ENCODE measurements around the gene CSMD2. TPM values are rescaled to one million over a fixed set of nuclear protein-coding genes. Genes with fewer than 3 reads are reported as not detected.

CSMD2 gene
- total RNA-seq, 1 experiment from 2014 or later: 2.8 TPM

DNA sequence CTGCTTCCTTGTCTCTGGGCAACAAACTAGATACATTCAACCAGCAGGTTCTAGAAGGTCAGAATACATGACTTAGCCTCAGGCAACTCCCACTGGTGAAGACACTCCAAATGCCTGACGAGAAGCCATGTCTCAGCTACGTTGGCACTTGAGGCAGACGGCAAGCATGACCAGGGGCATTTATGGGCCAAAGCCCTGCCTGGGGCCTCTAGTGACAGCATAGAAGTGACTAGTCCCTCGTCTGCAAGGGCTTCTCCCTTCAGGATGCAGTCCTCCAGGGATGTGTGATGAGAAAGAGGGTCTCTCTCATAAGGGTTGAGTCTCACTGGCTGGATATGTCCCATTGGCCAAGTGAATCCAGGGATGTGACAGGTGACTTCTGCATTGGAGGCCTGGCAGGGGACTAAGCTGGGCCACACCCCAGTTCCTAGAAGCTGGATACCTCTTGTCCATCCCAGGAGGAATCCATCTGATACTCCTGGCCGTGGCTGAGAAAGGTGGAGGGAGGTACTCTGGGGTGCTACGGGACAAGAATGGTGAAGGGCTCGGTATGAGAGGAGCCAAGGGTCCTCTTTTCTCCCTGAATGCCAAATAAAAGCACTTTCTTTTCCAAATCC is 449.7 kb downstream of the CSMD2 start:
- DNase-seq (ENCODE audit: low spot score): no peak
- POLR2A ChIA-PET (ENCODE audit: low non-redundant PET): no interaction called here

DNA sequence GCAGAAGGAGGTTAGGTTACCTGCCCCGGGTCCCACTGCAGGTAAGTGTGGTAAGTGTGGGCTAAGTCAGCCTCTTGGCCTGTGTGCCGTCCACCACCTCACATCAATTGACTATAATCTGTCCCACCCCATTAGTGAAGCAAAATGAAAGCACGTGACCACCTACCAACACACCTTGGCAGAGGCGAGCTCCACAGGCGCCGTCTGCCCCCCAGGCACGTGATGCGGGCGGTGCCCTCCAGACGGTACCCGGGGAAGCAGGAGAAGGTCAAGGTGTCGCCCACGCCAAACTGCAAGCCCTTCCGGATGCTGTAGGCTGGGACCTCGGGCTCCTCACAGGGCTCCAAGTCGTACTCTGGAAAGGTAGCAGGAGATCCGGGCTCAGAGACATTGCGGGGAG is 450.6 kb downstream of the CSMD2 start:
- ChIA-PET POLR2A (ENCODE audit: low non-redundant PET) (no interaction called here), CTCF (no interaction called here)
- Histone ChIP-seq H3K4me1 (ENCODE audit: insufficient read depth, low read length, poor library complexity, severe bottlenecking) (no peaks in the 10 kb centered on the region), H3K27ac (ENCODE audit: low read depth, low read length, poor library complexity, severe bottlenecking) (no peak overlapping the region), H3K4me3 (ENCODE audit: low read depth, low read length, poor library complexity, severe bottlenecking) (no peak overlapping the region), H3K27me3 (replicated peaks; ENCODE audit: insufficient read depth, low read depth, low read length, poor library complexity) (no peaks in the 10 kb centered on the region), H3K36me3 (ENCODE audit: insufficient read depth, low read length, poor library complexity, severe bottlenecking) (no peaks in the 10 kb centered on the region), H3K9me3 (ENCODE audit: low read depth, low read length, poor library complexity, severe bottlenecking) (no peaks in the 10 kb centered on the region)
- TF ChIP-seq EZH2 (IDR thresholded peaks at IDR 0.05; ENCODE audit: borderline replicate concordance, low read depth, low read length, poor library complexity, severe bottlenecking): no peak
- TF ChIP-seq, protein P1, sequence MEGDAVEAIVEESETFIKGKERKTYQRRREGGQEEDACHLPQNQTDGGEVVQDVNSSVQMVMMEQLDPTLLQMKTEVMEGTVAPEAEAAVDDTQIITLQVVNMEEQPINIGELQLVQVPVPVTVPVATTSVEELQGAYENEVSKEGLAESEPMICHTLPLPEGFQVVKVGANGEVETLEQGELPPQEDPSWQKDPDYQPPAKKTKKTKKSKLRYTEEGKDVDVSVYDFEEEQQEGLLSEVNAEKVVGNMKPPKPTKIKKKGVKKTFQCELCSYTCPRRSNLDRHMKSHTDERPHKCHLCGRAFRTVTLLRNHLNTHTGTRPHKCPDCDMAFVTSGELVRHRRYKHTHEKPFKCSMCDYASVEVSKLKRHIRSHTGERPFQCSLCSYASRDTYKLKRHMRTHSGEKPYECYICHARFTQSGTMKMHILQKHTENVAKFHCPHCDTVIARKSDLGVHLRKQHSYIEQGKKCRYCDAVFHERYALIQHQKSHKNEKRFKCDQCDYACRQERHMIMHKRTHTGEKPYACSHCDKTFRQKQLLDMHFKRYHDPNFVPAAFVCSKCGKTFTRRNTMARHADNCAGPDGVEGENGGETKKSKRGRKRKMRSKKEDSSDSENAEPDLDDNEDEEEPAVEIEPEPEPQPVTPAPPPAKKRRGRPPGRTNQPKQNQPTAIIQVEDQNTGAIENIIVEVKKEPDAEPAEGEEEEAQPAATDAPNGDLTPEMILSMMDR (conservative IDR thresholded peaks at IDR 0.05; ENCODE audit: low read depth, low read length): no peak
- intact Hi-C loops (cut with micrococcal nuclease; ENCODE audit: unreplicated experiment): no loop called here
- BruUV-seq (replicated peaks): no TSS peak
- DNase-seq (ENCODE audit: low spot score): no peak

More for the DNA sequence above, 449.7 kb downstream of the CSMD2 start:
- no peak overlapping the region for H3K4me3 ChIP-seq (ENCODE audit: low read depth, low read length, poor library complexity, severe bottlenecking)
- TF ChIP-seq EZH2 (IDR thresholded peaks at IDR 0.05; ENCODE audit: borderline replicate concordance, low read depth, low read length, poor library complexity, severe bottlenecking): no peak
- TF ChIP-seq, protein P1 (conservative IDR thresholded peaks at IDR 0.05; ENCODE audit: low read depth, low read length): no peak
- CTCF ChIA-PET: no interaction called here
- no peaks in the 10 kb centered on the region for H3K4me1 ChIP-seq (ENCODE audit: insufficient read depth, low read length, poor library complexity, severe bottlenecking)
- H3K36me3 ChIP-seq (ENCODE audit: insufficient read depth, low read length, poor library complexity, severe bottlenecking): no peaks in the 10 kb centered on the region
- intact Hi-C loops (cut with micrococcal nuclease; ENCODE audit: unreplicated experiment): no loop called here
- H3K9me3 ChIP-seq (ENCODE audit: low read depth, low read length, poor library complexity, severe bottlenecking): no peaks in the 10 kb centered on the region
- H3K27me3 ChIP-seq (replicated peaks; ENCODE audit: insufficient read depth, low read depth, low read length, poor library complexity): no peaks in the 10 kb centered on the region
- no peak overlapping the region for H3K27ac ChIP-seq (ENCODE audit: low read depth, low read length, poor library complexity, severe bottlenecking)
- no TSS peak for BruUV-seq (replicated peaks)

DNA sequence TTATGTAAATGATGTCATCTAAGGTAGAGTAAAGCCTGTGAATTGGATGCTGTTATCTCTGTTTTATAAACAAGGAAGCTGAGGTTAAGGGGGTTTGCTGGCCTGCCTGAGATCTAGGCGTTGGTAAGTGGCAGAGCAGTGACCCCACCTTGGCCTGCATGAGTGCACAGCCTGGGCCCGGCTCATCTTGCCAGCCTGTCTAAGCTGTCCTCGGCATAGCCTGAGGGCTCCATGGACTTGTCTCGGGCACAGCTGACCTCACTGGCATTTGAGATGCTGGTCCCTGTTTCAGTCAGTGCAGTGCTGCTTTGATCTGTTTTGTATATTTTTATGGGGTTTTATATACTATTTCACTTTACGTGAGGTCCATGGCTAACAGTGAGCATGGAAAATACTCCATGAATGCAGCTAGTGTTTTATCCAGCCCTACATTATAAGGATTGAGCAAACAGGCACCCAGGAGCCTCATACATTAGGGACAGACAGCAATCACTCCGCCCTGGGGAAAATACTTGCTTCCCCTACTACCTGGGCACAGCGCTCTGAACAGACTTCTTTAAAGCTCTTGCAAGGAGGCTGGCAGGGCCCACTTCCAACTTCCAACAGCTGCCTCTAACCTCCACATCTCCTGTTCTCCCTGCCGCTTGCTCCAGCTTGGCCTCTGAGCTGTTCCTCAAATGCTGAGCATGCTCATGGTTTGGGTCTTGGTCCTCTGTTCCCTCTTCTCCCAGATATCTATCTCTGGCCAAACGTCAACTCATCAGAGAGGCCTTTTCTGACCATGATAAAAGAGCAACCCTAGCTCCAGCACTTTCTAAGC is 451.8 kb downstream of the CSMD2 start:
- TF ChIP-seq, protein P1 (conservative IDR thresholded peaks at IDR 0.05; ENCODE audit: low read depth, low read length): no peak
- no peak for TF ChIP-seq EZH2 (IDR thresholded peaks at IDR 0.05; ENCODE audit: borderline replicate concordance, low read depth, low read length, poor library complexity, severe bottlenecking)
- no TSS peak for BruUV-seq (replicated peaks)
- DNase-seq (ENCODE audit: low spot score): no peak
- H3K4me1 ChIP-seq (ENCODE audit: insufficient read depth, low read length, poor library complexity, severe bottlenecking): no peaks in the 10 kb centered on the region
- intact Hi-C loops (cut with micrococcal nuclease; ENCODE audit: unreplicated experiment): no loop called here
- no peaks in the 10 kb centered on the region for H3K27me3 ChIP-seq (replicated peaks; ENCODE audit: insufficient read depth, low read depth, low read length, poor library complexity)
- ChIA-PET CTCF (no interaction called here), POLR2A (ENCODE audit: low non-redundant PET) (no interaction called here)
- H3K4me3 ChIP-seq (ENCODE audit: low read depth, low read length, poor library complexity, severe bottlenecking): no peak overlapping the region
- H3K27ac ChIP-seq (ENCODE audit: low read depth, low read length, poor library complexity, severe bottlenecking): no peak overlapping the region
- H3K36me3 ChIP-seq (ENCODE audit: insufficient read depth, low read length, poor library complexity, severe bottlenecking): no peaks in the 10 kb centered on the region
- no peaks in the 10 kb centered on the region for H3K9me3 ChIP-seq (ENCODE audit: low read depth, low read length, poor library complexity, severe bottlenecking)
